GM12892 (cell line): ENCODE measurements around the gene NELFB.

Experiments used
- POLR2A ChIP-seq: IDR thresholded peaks from 2 replicates; pipeline ENCODE4 v1.6.1; 2011; ENCODE audit warnings: low read depth, low read length, control low read depth
- TAF1 ChIP-seq: IDR thresholded peaks from 2 replicates; pipeline ENCODE4 v1.6.1; 2011; ENCODE audit warnings: low read depth, mild to moderate bottlenecking, control low read depth, low read length, borderline replicate concordance

GRCh38 chr9:137221095-137221505 lies 34.0 kb upstream of the NELFB start:
- TF ChIP-seq POLR2A (no peak), TAF1 (no peak)
